GM23338 (cell line): ENCODE measurements around the gene RPAP2. TPM values are rescaled to one million over a fixed set of nuclear protein-coding genes. Genes with fewer than 3 reads are reported as not detected.

Experiments used
- ATAC-seq: fragments of 200-7000 bp; cut with Tn5 transposase; 3 replicates; pipeline ENCODE4 v1.9.1; 2020
- DNase-seq: peaks from one replicate; pipeline ENCODE4 v3.0.0-alpha.2; 2015; ENCODE audit warnings: low spot score
- H2AFZ ChIP-seq: fragments of 200-600 bp; sonication (generic); 2 replicates; pipeline ENCODE4 v1.8.0; 2016; ENCODE audit warnings: antibody characterized with exemption, mild to moderate bottlenecking, moderate library complexity
- H3F3A ChIP-seq: fragments of 200-600 bp; sonication (generic); replicated peaks from 2 replicates; pipeline ENCODE4 v1.8.0; 2017; ENCODE audit warnings: antibody characterized with exemption, mixed run types, low read depth
- H3K27ac ChIP-seq: fragments of 200-600 bp; sonication (generic); 2 replicates; pipeline ENCODE4 v1.6.1; 2016; ENCODE audit warnings: low read depth
- H3K27me3 ChIP-seq: fragments of 200-600 bp; sonication (generic); 2 replicates; pipeline ENCODE4 v1.8.0; 2016; ENCODE audit warnings: mild to moderate bottlenecking, mixed run types, moderate library complexity; ENCODE audit not compliant: insufficient read depth
- H3K36me3 ChIP-seq: fragments of 200-600 bp; sonication (generic); 2 replicates; pipeline ENCODE4 v1.8.0; 2016; ENCODE audit warnings: mild to moderate bottlenecking; ENCODE audit not compliant: insufficient read depth
- H3K4me1 ChIP-seq: fragments of 200-600 bp; sonication (generic); 2 replicates; pipeline ENCODE4 v1.8.0; 2016; ENCODE audit warnings: mild to moderate bottlenecking, moderate library complexity; ENCODE audit not compliant: insufficient read depth
- H3K4me2 ChIP-seq: fragments of 200-600 bp; sonication (generic); 2 replicates; pipeline ENCODE4 v1.7.1; 2017; ENCODE audit warnings: mixed run types
- H3K4me3 ChIP-seq: fragments of 200-600 bp; sonication (generic); 2 replicates; pipeline ENCODE4 v1.6.1; 2016; ENCODE audit warnings: mixed run types
- H3K79me2 ChIP-seq: fragments of 200-600 bp; sonication (generic); replicated peaks from 2 replicates; pipeline ENCODE4 v1.8.0; 2017; ENCODE audit warnings: mild to moderate bottlenecking; ENCODE audit not compliant: insufficient read depth
- H3K9me2 ChIP-seq: fragments of 200-600 bp; sonication (generic); 2 replicates; pipeline ENCODE4 v1.8.0; 2017; ENCODE audit not compliant: insufficient read depth
- H4K20me1 ChIP-seq: fragments of 200-600 bp; sonication (generic); replicated peaks from 2 replicates; pipeline ENCODE4 v1.8.0; 2017; ENCODE audit warnings: mild to moderate bottlenecking; ENCODE audit not compliant: insufficient read depth
- H3K27ac Mint-ChIP-seq: 2 replicates; pipeline ENCODE4 v1.8.0; 2020; ENCODE audit warnings: inconsistent platforms, mild to moderate bottlenecking, moderate library complexity, mixed read lengths
- H3K27me3 Mint-ChIP-seq: 3 replicates; pipeline ENCODE4 v1.8.0; 2022; ENCODE audit warnings: low read depth, mild to moderate bottlenecking, moderate library complexity, mixed read lengths, inconsistent platforms; ENCODE audit not compliant: insufficient read depth, poor library complexity
- H3K36me3 Mint-ChIP-seq: 3 replicates; pipeline ENCODE4 v1.8.0; 2021; ENCODE audit warnings: low read depth, mild to moderate bottlenecking, inconsistent platforms, moderate library complexity, mixed read lengths
- H3K4me1 Mint-ChIP-seq: 3 replicates; pipeline ENCODE4 v1.8.0; 2020; ENCODE audit warnings: mild to moderate bottlenecking, inconsistent platforms, mixed read lengths
- H3K4me3 Mint-ChIP-seq: 3 replicates; pipeline ENCODE4 v1.8.0; 2021; ENCODE audit warnings: moderate library complexity, mild to moderate bottlenecking, inconsistent platforms, mixed read lengths
- H3K9me3 Mint-ChIP-seq: 3 replicates; pipeline ENCODE4 v1.8.0; 2020; ENCODE audit warnings: moderate library complexity, mild to moderate bottlenecking, inconsistent platforms, mixed read lengths
- CREB1 ChIP-seq: fragments of 250-450 bp; sonication (Bioruptor Pico); IDR thresholded peaks from 2 replicates; pipeline ENCODE4 v1.5.0; 2020; ENCODE audit warnings: low read depth, mild to moderate bottlenecking, moderate library complexity
- CTCF ChIP-seq, 2 experiments: fragments of 200-600 bp in 1 of 2; sonication (generic) in 1 of 2; conservative IDR thresholded peaks; 2 replicates each; pipeline versions ENCODE4 v1.5.1 to v1.6.1; 2016 to 2017; ENCODE audit warnings: antibody characterized with exemption in 2 of 2, low read depth in 2 of 2, mild to moderate bottlenecking in 2 of 2, moderate library complexity in 1 of 2
- ETS1 ChIP-seq: IDR thresholded peaks from 2 replicates; pipeline ENCODE4 v1.6.1; 2016; ENCODE audit warnings: antibody characterized with exemption
- EZH2 ChIP-seq: fragments of 200-600 bp; sonication (generic); IDR thresholded peaks from one replicate; pipeline ENCODE4 v1.8.0; 2017; ENCODE audit warnings: antibody characterized with exemption, mild to moderate bottlenecking, low read depth; ENCODE audit not compliant: unreplicated experiment
- EZH2phosphoT487 ChIP-seq: fragments of 200-600 bp; sonication (generic); IDR thresholded peaks from one replicate; pipeline ENCODE4 v1.8.1; 2018; ENCODE audit warnings: antibody characterized with exemption; ENCODE audit not compliant: unreplicated experiment
- JUNB ChIP-seq: IDR thresholded peaks from one replicate; pipeline ENCODE4 v1.6.1; 2016; ENCODE audit warnings: antibody characterized with exemption; ENCODE audit not compliant: unreplicated experiment
- NANOG ChIP-seq: IDR thresholded peaks from 2 replicates; pipeline ENCODE4 v1.6.1; 2016; ENCODE audit warnings: antibody characterized with exemption, borderline replicate concordance
- POLR2AphosphoS5 ChIP-seq: IDR thresholded peaks from 2 replicates; pipeline ENCODE4 v1.6.1; 2016; ENCODE audit warnings: antibody characterized with exemption, low read depth
- STAT1 ChIP-seq: IDR thresholded peaks from one replicate; pipeline ENCODE4 v1.6.1; 2016; ENCODE audit warnings: antibody characterized with exemption; ENCODE audit not compliant: unreplicated experiment
- ZNF114 ChIP-seq: fragments of 250-450 bp; sonication (Bioruptor Pico); IDR thresholded peaks from 2 replicates; pipeline ENCODE4 v1.5.0; 2020; ENCODE audit warnings: mild to moderate bottlenecking, moderate library complexity
- ZNF331 ChIP-seq: fragments of 250-450 bp; sonication (Bioruptor Pico); IDR thresholded peaks from 2 replicates; pipeline ENCODE4 v1.5.0; 2020; ENCODE audit warnings: low read depth, mild to moderate bottlenecking, moderate library complexity
- ZNF462 ChIP-seq: fragments of 250-450 bp; sonication (Bioruptor Pico); IDR thresholded peaks from 2 replicates; pipeline ENCODE4 v1.5.0; 2020; ENCODE audit warnings: mild to moderate bottlenecking, moderate library complexity
- polyA plus RNA-seq: library from polyadenylated mRNA; unstranded; fragments of >200 nt; fragmentation: Nextera tagmentation; extraction: Ambion mirVana; gene quantifications from 2 replicates; pipeline ENCODE4 v1.2.1, GENCODE V29; 2016
- total RNA-seq: library from RNA; depleted of rRNA; stranded (reverse); fragments of >200 nt; shearing (Covaris generic); gene quantifications from 2 replicates; pipeline ENCODE4 v1.2.3, GENCODE V29; 2014
- TF ChIP-seq, protein P1 (sequence below): IDR thresholded peaks from one replicate; pipeline ENCODE4 v1.6.1; 2018; ENCODE audit warnings: antibody characterized with exemption; ENCODE audit not compliant: unreplicated experiment

Gene RPAP2
- total and polyA plus RNA-seq, 2 experiments from 2014 or later = 26.6 to 30.4 TPM

DNA sequence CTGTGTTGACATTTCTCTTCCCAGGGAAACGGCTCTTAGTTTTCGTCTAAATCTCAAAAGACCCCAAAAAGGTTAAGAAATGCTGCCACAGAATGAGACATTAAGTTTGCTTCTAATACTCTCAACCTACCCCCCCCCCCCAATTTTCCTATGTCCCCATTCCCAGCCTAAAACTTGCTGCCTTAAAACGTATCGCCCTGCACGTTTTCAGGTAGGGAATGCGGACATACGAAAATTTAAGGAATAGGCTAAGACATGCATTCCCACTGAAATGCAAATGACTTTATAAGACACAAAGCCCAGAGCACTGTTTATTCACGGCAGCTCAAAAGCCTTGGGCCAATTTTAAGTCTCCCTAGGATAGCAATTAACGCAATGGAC, 142.4 kb downstream of the RPAP2 start:
- Mint-ChIP-seq H3K4me1 (peaks cover 10% of the 10 kb centered on the region; the same call in 2 of the 3 replicates), H3K36me3 (peaks cover 9% of the 10 kb centered on the region), H3K27me3 (peaks cover 6% of the 10 kb centered on the region), H3K9me3 (peaks cover 12% of the 10 kb centered on the region), H3K27ac (peak overlapping the region; percentile 56; the same call in 1 of the 2 replicates), H3K4me3 (peak overlapping the region; percentile 7; the same call in 1 of the 3 replicates)
- Histone ChIP-seq H3K4me2 (peak overlapping the region; percentile 58), H3K27me3 (no peaks in the 10 kb centered on the region), H3K79me2 (no peaks in the 10 kb centered on the region), H4K20me1 (no peaks in the 10 kb centered on the region), H3K27ac (peak overlapping the region; percentile 85), H3F3A (no peaks in the 10 kb centered on the region), H3K4me3 (peak overlapping the region; percentile 36), H3K36me3 (no peaks in the 10 kb centered on the region), H2AFZ (peak overlapping the region; percentile 80), H3K4me1 (no peaks in the 10 kb centered on the region; the same call in 1 of the 2 replicates), H3K9me2 (no peaks in the 10 kb centered on the region; the same call in 1 of the 2 replicates)
- no peak for DNase-seq
- no peak for ATAC-seq
- no peak for TF ChIP-seq CTCF (conservative IDR thresholded peaks at IDR 0.05; ENCODE audit: low read depth in 2 of 2)
- no peak for TF ChIP-seq ZNF114 (CRISPR knock-in tag)
- no peak for TF ChIP-seq STAT1
- no peak for TF ChIP-seq ETS1
- TF ChIP-seq ZNF331 (CRISPR knock-in tag) = no peak
- no peak for TF ChIP-seq EZH2phosphoT487
- TF ChIP-seq EZH2 = no peak
- TF ChIP-seq POLR2AphosphoS5 = no peak
- TF ChIP-seq, protein P1, sequence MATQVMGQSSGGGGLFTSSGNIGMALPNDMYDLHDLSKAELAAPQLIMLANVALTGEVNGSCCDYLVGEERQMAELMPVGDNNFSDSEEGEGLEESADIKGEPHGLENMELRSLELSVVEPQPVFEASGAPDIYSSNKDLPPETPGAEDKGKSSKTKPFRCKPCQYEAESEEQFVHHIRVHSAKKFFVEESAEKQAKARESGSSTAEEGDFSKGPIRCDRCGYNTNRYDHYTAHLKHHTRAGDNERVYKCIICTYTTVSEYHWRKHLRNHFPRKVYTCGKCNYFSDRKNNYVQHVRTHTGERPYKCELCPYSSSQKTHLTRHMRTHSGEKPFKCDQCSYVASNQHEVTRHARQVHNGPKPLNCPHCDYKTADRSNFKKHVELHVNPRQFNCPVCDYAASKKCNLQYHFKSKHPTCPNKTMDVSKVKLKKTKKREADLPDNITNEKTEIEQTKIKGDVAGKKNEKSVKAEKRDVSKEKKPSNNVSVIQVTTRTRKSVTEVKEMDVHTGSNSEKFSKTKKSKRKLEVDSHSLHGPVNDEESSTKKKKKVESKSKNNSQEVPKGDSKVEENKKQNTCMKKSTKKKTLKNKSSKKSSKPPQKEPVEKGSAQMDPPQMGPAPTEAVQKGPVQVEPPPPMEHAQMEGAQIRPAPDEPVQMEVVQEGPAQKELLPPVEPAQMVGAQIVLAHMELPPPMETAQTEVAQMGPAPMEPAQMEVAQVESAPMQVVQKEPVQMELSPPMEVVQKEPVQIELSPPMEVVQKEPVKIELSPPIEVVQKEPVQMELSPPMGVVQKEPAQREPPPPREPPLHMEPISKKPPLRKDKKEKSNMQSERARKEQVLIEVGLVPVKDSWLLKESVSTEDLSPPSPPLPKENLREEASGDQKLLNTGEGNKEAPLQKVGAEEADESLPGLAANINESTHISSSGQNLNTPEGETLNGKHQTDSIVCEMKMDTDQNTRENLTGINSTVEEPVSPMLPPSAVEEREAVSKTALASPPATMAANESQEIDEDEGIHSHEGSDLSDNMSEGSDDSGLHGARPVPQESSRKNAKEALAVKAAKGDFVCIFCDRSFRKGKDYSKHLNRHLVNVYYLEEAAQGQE = no peak
- no peak for TF ChIP-seq CREB1 (CRISPR knock-in tag)
- no peak for TF ChIP-seq ZNF462
- TF ChIP-seq NANOG = no peak
- no peak for TF ChIP-seq JUNB
